RWPE1 (cell line): ENCODE results near the gene PDGFA.

Experiments used
- CTCF ChIA-PET: fragments of 350-600 bp; sonication (Branson Sonifier 250); formaldehyde crosslinking; extraction: SDS; loops from one replicate; lab custom pipeline; 2021; lab: Yijun Ruan, JAX
- POLR2A ChIA-PET: fragments of 400-600 bp; formaldehyde crosslinking; extraction: SDS; loops from one replicate; lab custom pipeline; 2020; ENCODE audit warnings: antibody characterized with exemption; ENCODE audit not compliant: low non-redundant PET; lab: Yijun Ruan, JAX
- DNase-seq: peaks from one replicate; pipeline ENCODE4 v3.0.0; 2012; ENCODE audit warnings: low spot score
- H3K27ac ChIP-seq: fragments of 450-650 bp; 2 replicates; pipeline ENCODE4 v1.5.1; 2017
- TF ChIP-seq, protein P1 (sequence below): fragments of 450-650 bp; conservative IDR thresholded peaks from 2 replicates; pipeline ENCODE4 v1.5.1; 2017; ENCODE audit warnings: low read depth, mild to moderate bottlenecking

The PDGFA gene

DNA sequence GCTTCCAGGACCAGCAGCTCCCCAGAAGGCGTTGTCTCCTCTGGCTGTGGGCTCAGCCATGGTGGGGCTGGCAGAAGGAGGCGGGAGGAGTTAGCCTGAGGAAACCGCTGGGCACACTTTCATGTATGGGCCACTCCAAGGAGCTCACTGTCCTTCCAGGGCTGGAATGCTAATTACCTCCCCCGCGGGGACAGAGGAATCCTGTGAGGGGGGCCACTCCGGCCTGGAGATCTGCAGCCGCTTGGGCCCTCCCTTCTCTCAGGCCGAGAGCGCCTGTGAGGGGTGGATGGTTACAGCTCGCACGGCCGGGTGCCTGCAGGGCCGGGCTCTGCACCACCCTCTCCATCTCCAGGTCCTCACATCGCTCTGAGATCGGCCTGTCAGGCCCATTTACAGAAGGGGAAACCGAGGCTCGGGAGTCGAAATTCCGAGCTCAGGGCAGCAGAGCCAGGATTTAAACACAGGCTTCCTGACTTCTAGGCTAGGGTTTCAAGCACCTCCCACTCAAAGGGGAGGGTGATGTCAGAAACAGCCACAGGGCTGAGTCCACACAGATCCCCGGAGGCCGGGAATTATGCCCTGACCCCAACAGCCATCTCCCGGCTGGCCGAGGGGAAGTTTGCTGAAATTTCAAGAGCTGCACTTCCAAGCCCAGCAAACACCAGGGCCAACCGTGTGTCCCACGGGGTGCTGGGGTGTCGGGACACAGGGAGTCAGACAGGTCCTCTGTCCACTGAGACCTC lies 59.1 kb downstream of the PDGFA start:
- CTCF ChIA-PET: no interaction called here

DNA sequence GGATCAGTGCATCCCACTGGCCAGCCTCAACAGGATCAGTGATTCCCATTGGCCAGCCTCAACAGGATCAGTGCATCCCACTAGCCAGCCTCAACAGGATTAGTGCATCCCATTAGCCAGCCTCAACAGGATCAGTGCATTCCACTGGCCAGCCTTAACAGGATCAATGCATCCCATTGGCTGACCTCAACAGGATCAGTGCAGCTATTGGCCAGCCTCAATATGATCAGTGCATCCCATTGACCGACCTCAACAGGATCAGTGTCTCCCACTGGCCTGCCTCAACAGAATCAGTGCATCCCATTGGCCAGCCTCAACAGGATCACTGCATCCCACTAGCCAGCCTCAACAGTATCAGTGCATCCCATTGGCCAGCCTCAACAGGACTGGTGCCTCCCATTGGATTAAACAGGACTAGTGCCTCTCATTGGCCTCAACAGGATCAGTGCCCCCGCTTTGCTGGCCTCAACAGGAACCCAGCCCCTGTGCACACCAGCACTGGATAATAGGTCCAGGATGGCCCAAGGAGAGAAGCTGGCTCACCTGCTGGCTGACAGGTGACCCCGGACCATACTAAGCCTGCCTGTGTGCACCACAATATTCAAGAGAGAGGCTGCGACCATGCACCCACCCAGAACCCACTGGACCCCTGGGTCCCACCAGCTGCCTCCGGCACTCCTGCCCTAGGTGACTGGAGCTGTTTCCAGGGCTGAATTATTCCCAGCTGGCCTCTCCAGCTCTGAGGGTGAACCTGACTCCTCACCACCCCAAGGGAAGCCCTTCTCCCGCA lies 59.9 kb downstream of the PDGFA start:
- ChIA-PET POLR2A (no interaction called here), CTCF (interaction anchor here (0.6 kb wide), 1 partner anchor 508 kb away, joined by 3 read pairs; no protein-coding TSS in a partner anchor)
- TF ChIP-seq, protein P1, sequence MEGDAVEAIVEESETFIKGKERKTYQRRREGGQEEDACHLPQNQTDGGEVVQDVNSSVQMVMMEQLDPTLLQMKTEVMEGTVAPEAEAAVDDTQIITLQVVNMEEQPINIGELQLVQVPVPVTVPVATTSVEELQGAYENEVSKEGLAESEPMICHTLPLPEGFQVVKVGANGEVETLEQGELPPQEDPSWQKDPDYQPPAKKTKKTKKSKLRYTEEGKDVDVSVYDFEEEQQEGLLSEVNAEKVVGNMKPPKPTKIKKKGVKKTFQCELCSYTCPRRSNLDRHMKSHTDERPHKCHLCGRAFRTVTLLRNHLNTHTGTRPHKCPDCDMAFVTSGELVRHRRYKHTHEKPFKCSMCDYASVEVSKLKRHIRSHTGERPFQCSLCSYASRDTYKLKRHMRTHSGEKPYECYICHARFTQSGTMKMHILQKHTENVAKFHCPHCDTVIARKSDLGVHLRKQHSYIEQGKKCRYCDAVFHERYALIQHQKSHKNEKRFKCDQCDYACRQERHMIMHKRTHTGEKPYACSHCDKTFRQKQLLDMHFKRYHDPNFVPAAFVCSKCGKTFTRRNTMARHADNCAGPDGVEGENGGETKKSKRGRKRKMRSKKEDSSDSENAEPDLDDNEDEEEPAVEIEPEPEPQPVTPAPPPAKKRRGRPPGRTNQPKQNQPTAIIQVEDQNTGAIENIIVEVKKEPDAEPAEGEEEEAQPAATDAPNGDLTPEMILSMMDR: no peak
- peak overlapping the region; percentile 2; the same call in 1 of the 2 replicates for H3K27ac ChIP-seq
- no peak for DNase-seq

More for the DNA sequence above, 59.1 kb downstream of the PDGFA start:
- POLR2A ChIA-PET: no interaction called here
- TF ChIP-seq, protein P1: no peak
- H3K27ac ChIP-seq: peak overlapping the region; percentile 6; the same call in 1 of the 2 replicates
- DNase-seq: no peak

DNA sequence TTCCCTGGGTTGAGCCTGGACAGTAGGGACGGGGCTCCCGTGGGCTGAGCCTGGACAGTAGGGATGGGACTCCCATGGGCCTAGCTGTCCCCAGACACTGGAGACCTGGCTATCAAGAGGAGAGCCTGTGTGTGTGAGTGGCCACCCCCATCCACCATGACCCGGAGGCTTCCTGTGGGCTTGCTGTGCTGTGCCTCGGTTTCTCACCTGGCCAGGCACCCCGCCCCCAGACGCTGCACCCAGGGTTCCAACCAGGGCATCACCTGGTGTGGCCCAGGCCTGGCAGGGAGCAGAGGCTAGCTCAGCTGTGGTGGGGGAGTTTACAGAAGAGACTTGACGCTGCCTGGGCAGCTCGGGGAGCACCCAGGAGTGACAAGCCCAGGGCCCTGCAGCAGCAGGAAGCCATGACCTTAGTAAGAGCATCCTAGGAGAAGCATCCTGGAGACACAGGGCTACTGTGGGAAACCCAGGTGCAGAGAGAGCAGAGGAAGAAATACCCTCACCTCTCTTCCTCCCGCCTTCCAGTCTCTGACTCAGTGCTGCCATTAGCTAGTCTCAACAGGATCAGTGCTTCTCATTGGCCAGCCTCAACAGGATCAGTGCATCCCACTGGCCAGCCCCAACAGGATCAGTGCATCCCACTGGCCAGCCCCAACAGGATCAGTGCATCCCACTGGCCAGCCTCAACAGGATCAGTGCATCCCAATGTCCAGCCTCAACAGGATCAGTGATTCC lies 61.0 kb downstream of the PDGFA start:
- no peak overlapping the region for H3K27ac ChIP-seq
- no peak for DNase-seq
- TF ChIP-seq, protein P1: no peak
- ChIA-PET POLR2A (no interaction called here), CTCF (no interaction called here)

- H3K27ac ChIP-seq: no peak overlapping the region
- CTCF ChIA-PET: no interaction called here
- TF ChIP-seq, protein P1: no peak
- DNase-seq: no peak
- POLR2A ChIA-PET: no interaction called here
These were observed 61.7 kb downstream of the PDGFA start for GRCh38 chr7:457814-458510.

DNA sequence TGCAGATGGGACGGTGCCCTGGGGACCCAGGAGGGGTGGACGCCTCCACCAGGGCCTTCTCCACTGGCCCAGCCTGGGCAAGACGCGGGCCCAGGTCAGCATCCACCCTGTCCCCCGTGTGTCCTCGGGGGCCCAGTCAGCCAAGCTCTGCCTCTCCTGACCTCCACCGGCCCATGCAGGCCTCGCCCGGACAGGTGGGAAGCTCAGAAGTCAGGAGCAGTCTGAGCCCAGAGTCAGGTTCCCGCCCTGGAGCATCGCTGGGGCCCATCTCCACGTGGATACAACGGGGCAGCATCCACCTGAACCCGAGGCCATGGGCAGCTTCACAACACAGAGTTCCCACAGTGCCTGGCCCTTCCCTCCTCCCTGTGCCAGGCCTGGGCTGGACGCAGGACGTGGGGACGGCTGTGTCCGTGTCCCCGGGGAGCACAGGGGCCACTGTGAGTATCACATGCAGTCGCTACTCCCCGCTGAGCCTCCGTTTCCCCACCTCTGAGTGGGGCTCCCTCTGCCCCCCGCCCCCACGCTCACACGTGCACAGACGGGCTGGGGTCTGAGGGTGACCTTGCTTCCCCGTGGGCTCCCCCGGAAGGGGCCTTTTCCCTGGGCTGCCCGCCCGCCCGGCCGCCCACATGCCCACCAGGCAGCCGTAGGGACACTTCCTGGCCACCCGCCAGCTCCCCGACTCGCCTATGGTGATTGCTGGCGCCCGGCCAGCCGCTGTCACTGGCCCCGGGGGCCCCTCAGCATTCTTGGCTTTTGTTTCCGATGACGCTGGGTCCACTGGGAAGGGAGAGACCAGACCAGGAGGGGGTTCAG lies 64.3 kb downstream of the PDGFA start:
- peak; percentile 73 for DNase-seq
- TF ChIP-seq, protein P1: no peak
- ChIA-PET POLR2A (no interaction called here), CTCF (interaction anchor here (0.7 kb wide), 1 partner anchor 34 kb away, joined by 3 read pairs; no protein-coding TSS in a partner anchor)
- peak overlapping the region; percentile 27; the same call in 1 of the 2 replicates for H3K27ac ChIP-seq
